DND-41 (cell line): ENCODE measurements around the gene C15orf40.

Experiments used
- ATAC-seq: fragments of 200-7000 bp; cut with Tn5 transposase; 3 replicates; pipeline ENCODE4 v1.9.1; 2021; ENCODE audit warnings: low read depth; ENCODE audit not compliant: insufficient read depth
- DNase-seq: peaks from one replicate; pipeline ENCODE4 v3.0.0-alpha.2; 2020
- H2AFZ ChIP-seq: 2 replicates; pipeline ENCODE4 v1.6.0; 2012; ENCODE audit warnings: low read depth, low read length
- H3K27ac ChIP-seq: 2 replicates; pipeline ENCODE4 v1.5.1; 2012; ENCODE audit warnings: low read length, inconsistent platforms
- H3K27me3 ChIP-seq: fragments of 200-600 bp; sonication (generic); 2 replicates; pipeline ENCODE4 v1.6.0; 2012; ENCODE audit warnings: low read length, mild to moderate bottlenecking, inconsistent platforms; ENCODE audit not compliant: insufficient read depth, poor library complexity
- H3K36me3 ChIP-seq: 2 replicates; pipeline ENCODE4 v1.5.1; 2012; ENCODE audit warnings: low read length, inconsistent platforms; ENCODE audit not compliant: insufficient read depth
- H3K4me1 ChIP-seq: 2 replicates; pipeline ENCODE4 v1.5.1; 2012; ENCODE audit warnings: mild to moderate bottlenecking, low read length; ENCODE audit not compliant: insufficient read depth
- H3K4me2 ChIP-seq: 2 replicates; pipeline ENCODE4 v1.6.0; 2012; ENCODE audit warnings: mild to moderate bottlenecking, moderate library complexity, low read length, inconsistent platforms; ENCODE audit not compliant: insufficient read depth
- H3K4me3 ChIP-seq, 2 experiments: fragments of 200-600 bp in 1 of 2; shearing (Covaris generic) in 1 of 2; 2 replicates each; pipeline ENCODE4 v1.5.1; 2012 to 2016; ENCODE audit warnings: inconsistent platforms in 2 of 2, low read length in 2 of 2, mild to moderate bottlenecking in 2 of 2, low read depth in 1 of 2, moderate library complexity in 1 of 2
- H3K79me2 ChIP-seq: 2 replicates; pipeline ENCODE4 v1.6.0; 2012; ENCODE audit warnings: low read length, inconsistent platforms; ENCODE audit not compliant: insufficient read depth
- H3K9ac ChIP-seq: 2 replicates; pipeline ENCODE4 v1.6.0; 2012; ENCODE audit warnings: low read depth, mild to moderate bottlenecking, inconsistent platforms, low read length, moderate library complexity
- H3K9me3 ChIP-seq: 2 replicates; pipeline ENCODE4 v1.5.1; 2012; ENCODE audit warnings: low read length, moderate library complexity, mild to moderate bottlenecking, inconsistent platforms; ENCODE audit not compliant: insufficient read depth, severe bottlenecking
- H4K20me1 ChIP-seq: 2 replicates; pipeline ENCODE4 v1.6.0; 2012; ENCODE audit warnings: low read length; ENCODE audit not compliant: insufficient read depth
- CTCF ChIP-seq: IDR thresholded peaks from 2 replicates; pipeline ENCODE4 v1.5.1; 2012; ENCODE audit warnings: borderline replicate concordance, low read length, moderate library complexity, mild to moderate bottlenecking; ENCODE audit not compliant: poor library complexity, severe bottlenecking; ENCODE audit errors: extremely low read depth
- EZH2 ChIP-seq: IDR thresholded peaks from 3 replicates; pipeline ENCODE4 v1.6.1; 2012; ENCODE audit warnings: borderline replicate concordance, low read depth, mild to moderate bottlenecking, moderate library complexity, low read length, inconsistent platforms; ENCODE audit not compliant: severe bottlenecking

Gene C15orf40

GRCh38 chr15:83053151-83053550 is 41.7 kb upstream of the C15orf40 start:
- no peak for ATAC-seq
- Histone ChIP-seq H3K36me3 (peaks cover 74% of the 10 kb centered on the region), H3K79me2 (peaks cover 35% of the 10 kb centered on the region)

GRCh38 chr15:83046558-83047127 is 35.2 kb upstream of the C15orf40 start:
- no peak overlapping the region for H3K4me2 ChIP-seq
- TF ChIP-seq CTCF: no peak
- H3K27ac ChIP-seq: no peak overlapping the region
- H3K27me3 ChIP-seq: no peaks in the 10 kb centered on the region
- DNase-seq: no peak
- peaks cover 10% of the 10 kb centered on the region; the same call in 1 of the 2 replicates for H4K20me1 ChIP-seq
- ATAC-seq: no peak
- no peaks in the 10 kb centered on the region for H3K9me3 ChIP-seq
- H3K4me3 ChIP-seq: no peak overlapping the region
- no peaks in the 10 kb centered on the region for H3K4me1 ChIP-seq
- H3K79me2 ChIP-seq: peaks cover 48% of the 10 kb centered on the region
- peaks cover 71% of the 10 kb centered on the region for H3K36me3 ChIP-seq
- H3K9ac ChIP-seq: no peak overlapping the region
- H2AFZ ChIP-seq: no peak overlapping the region

More at GRCh38 chr15:83053151-83053550, 41.7 kb upstream of the C15orf40 start:
- H3K27me3 ChIP-seq: no peaks in the 10 kb centered on the region
- DNase-seq: no peak
- no peak overlapping the region for H3K9ac ChIP-seq
- no peak overlapping the region for H2AFZ ChIP-seq
- TF ChIP-seq EZH2 (no peak), CTCF (no peak)
- H3K4me2 ChIP-seq: no peak overlapping the region
- H3K27ac ChIP-seq: no peak overlapping the region
- no peaks in the 10 kb centered on the region for H3K4me1 ChIP-seq
- peaks cover 20% of the 10 kb centered on the region; the same call in 1 of the 2 replicates for H4K20me1 ChIP-seq
- no peaks in the 10 kb centered on the region for H3K9me3 ChIP-seq
- H3K4me3 ChIP-seq: no peak overlapping the region

- ATAC-seq (no peak), DNase-seq (no peak)
- Histone ChIP-seq H3K79me2 (peaks cover 61% of the 10 kb centered on the region), H4K20me1 (peaks cover 9% of the 10 kb centered on the region; the same call in 1 of the 2 replicates), H3K27me3 (no peaks in the 10 kb centered on the region), H2AFZ (no peak overlapping the region), H3K4me3 (no peak overlapping the region), H3K9ac (no peak overlapping the region), H3K4me1 (no peaks in the 10 kb centered on the region), H3K9me3 (no peaks in the 10 kb centered on the region), H3K4me2 (no peak overlapping the region), H3K27ac (no peak overlapping the region), H3K36me3 (peaks cover 77% of the 10 kb centered on the region)
- TF ChIP-seq CTCF (no peak), EZH2 (no peak)
These were observed 32.7 kb upstream of the C15orf40 start for GRCh38 chr15:83044156-83044555.
